HepG2 (cell line): Measurements from ENCODE around the gene BCL7A. TPM values are rescaled to one million over a fixed set of nuclear protein-coding genes. Genes with fewer than 3 reads are reported as not detected.
A peak's percentile ranks its signal among the peaks of the same experiment; 100 is the strongest.

ENCODE experiments used
- CBFB ChIP-seq: sonication (generic); formaldehyde crosslinking; IDR thresholded peaks from 2 replicates; pipeline ENCODE4 v1.4.0; 2020; ENCODE audit warnings: missing genetic modification reagents
- CENPX ChIP-seq: sonication (generic); formaldehyde crosslinking; IDR thresholded peaks from 2 replicates; pipeline ENCODE4 v1.9.0; 2021; ENCODE audit warnings: mild to moderate bottlenecking, missing genetic modification reagents, moderate library complexity
- DMAP1 ChIP-seq: IDR thresholded peaks from 2 replicates; pipeline ENCODE4 v1.6.1; 2016
- KDM5B ChIP-seq: sonication (generic); formaldehyde crosslinking; IDR thresholded peaks from 2 replicates; pipeline ENCODE4 v1.4.0; 2020; ENCODE audit warnings: missing genetic modification reagents, mild to moderate bottlenecking, borderline replicate concordance
- KMT2A ChIP-seq: sonication (generic); formaldehyde crosslinking; IDR thresholded peaks from 2 replicates; pipeline ENCODE4 v1.4.0; 2020; ENCODE audit warnings: missing genetic modification reagents
- MED1 ChIP-seq: sonication (generic); formaldehyde crosslinking; IDR thresholded peaks from 2 replicates; pipeline ENCODE4 v1.4.0; 2020; ENCODE audit warnings: missing genetic modification reagents
- NKX3-1 ChIP-seq: sonication (generic); formaldehyde crosslinking; IDR thresholded peaks from 2 replicates; pipeline ENCODE4 v1.5.0; 2020; ENCODE audit warnings: missing genetic modification reagents
- POLR2G ChIP-seq: fragments of 200-400 bp; formaldehyde crosslinking; IDR thresholded peaks from 2 replicates; pipeline ENCODE4 v1.6.1; 2018; ENCODE audit warnings: mild to moderate bottlenecking, low read depth, low read length, moderate library complexity
- PTBP1 ChIP-seq: fragments of 200-400 bp; formaldehyde crosslinking; IDR thresholded peaks from 2 replicates; pipeline ENCODE4 v1.6.1; 2018; ENCODE audit warnings: low read length, low read depth; ENCODE audit not compliant: poor library complexity, severe bottlenecking
- SP5 ChIP-seq: IDR thresholded peaks from 2 replicates; pipeline ENCODE4 v1.6.1; 2016; ENCODE audit warnings: low read depth, borderline replicate concordance
- STAT5B ChIP-seq: sonication (generic); formaldehyde crosslinking; IDR thresholded peaks from 2 replicates; pipeline ENCODE4 v1.4.0; 2020; ENCODE audit warnings: missing genetic modification reagents
- TCF7L2 ChIP-seq: IDR thresholded peaks from 2 replicates; pipeline ENCODE4 v1.6.1; 2011; ENCODE audit warnings: mild to moderate bottlenecking, low read depth, low read length, moderate library complexity
- ZBTB38 ChIP-seq: sonication (generic); formaldehyde crosslinking; IDR thresholded peaks from 2 replicates; pipeline ENCODE4 v1.5.1; 2020; ENCODE audit warnings: mild to moderate bottlenecking, missing genetic modification reagents
- ZFYVE20 ChIP-seq: sonication (generic); formaldehyde crosslinking; IDR thresholded peaks from 2 replicates; pipeline ENCODE4 v1.8.0; 2023; ENCODE audit warnings: low read depth, mild to moderate bottlenecking, moderate library complexity, missing genetic modification reagents, borderline replicate concordance
- ZNF343 ChIP-seq: sonication (generic); formaldehyde crosslinking; IDR thresholded peaks from 2 replicates; pipeline ENCODE4 v1.4.0; 2020; ENCODE audit warnings: mild to moderate bottlenecking, missing genetic modification reagents
- ZNF446 ChIP-seq: sonication (generic); formaldehyde crosslinking; IDR thresholded peaks from 2 replicates; pipeline ENCODE4 v1.5.0; 2020; ENCODE audit warnings: mild to moderate bottlenecking, missing genetic modification reagents
- ZNF782 ChIP-seq: sonication (generic); formaldehyde crosslinking; IDR thresholded peaks from 2 replicates; pipeline ENCODE4 v1.4.0; 2020; ENCODE audit warnings: missing genetic modification reagents, mild to moderate bottlenecking, borderline replicate concordance
- ZSCAN29 ChIP-seq: sonication (generic); formaldehyde crosslinking; conservative IDR thresholded peaks from 2 replicates; pipeline ENCODE4 v1.4.0; 2020; ENCODE audit warnings: mild to moderate bottlenecking, missing genetic modification reagents
- polyA plus RNA-seq, 8 experiments: library from polyadenylated mRNA; depleted of rRNA in 3 of 8; stranded (reverse) in 7 of 8; unstranded in 1 of 8; fragments of >200 nt; fragmentation: Illumina TruSeq in 4 of 8; extraction: Trizol in 4 of 8; gene quantifications; 2 replicates each; pipeline versions ENCODE4 v1.2.1 to v1.2.3, GENCODE V29; 2011 to 2016; ENCODE audit warnings: low read depth in 4 of 8, missing spikeins in 1 of 8, mixed read lengths in 1 of 8; ENCODE audit not compliant: insufficient read depth in 1 of 8
- total RNA-seq, 5 experiments: library from RNA; depleted of rRNA; stranded (reverse); fragments of >200 nt; fragmentation: Illumina TruSeq; extraction: Trizol; gene quantifications; 2 replicates each; pipeline ENCODE4 v1.2.3, GENCODE V29; 2016; ENCODE audit warnings: low read depth in 1 of 5
- TF ChIP-seq, protein P1 (sequence below): sonication (generic); formaldehyde crosslinking; IDR thresholded peaks from 2 replicates; pipeline ENCODE4 v1.8.1; 2023; ENCODE audit warnings: mild to moderate bottlenecking, moderate library complexity, missing genetic modification reagents
- TF ChIP-seq, protein P2 (sequence below): sonication (generic); formaldehyde crosslinking; IDR thresholded peaks from 2 replicates; pipeline ENCODE4 v1.4.0; 2020; ENCODE audit warnings: missing genetic modification reagents
- TF ChIP-seq, protein P3 (sequence below): sonication (generic); formaldehyde crosslinking; IDR thresholded peaks from 2 replicates; pipeline ENCODE4 v1.4.0; 2020; ENCODE audit warnings: missing genetic modification reagents
- TF ChIP-seq, protein P4 (sequence below): sonication (generic); formaldehyde crosslinking; IDR thresholded peaks from 2 replicates; pipeline ENCODE4 v1.4.0; 2020; ENCODE audit warnings: missing genetic modification reagents

BCL7A gene
- total and polyA plus RNA-seq, 2 of the 13 experiments (the other 11 are each of a cell fraction or from before 2014, with no cell fraction given), result 4.1 to 6.2 TPM

DNA sequence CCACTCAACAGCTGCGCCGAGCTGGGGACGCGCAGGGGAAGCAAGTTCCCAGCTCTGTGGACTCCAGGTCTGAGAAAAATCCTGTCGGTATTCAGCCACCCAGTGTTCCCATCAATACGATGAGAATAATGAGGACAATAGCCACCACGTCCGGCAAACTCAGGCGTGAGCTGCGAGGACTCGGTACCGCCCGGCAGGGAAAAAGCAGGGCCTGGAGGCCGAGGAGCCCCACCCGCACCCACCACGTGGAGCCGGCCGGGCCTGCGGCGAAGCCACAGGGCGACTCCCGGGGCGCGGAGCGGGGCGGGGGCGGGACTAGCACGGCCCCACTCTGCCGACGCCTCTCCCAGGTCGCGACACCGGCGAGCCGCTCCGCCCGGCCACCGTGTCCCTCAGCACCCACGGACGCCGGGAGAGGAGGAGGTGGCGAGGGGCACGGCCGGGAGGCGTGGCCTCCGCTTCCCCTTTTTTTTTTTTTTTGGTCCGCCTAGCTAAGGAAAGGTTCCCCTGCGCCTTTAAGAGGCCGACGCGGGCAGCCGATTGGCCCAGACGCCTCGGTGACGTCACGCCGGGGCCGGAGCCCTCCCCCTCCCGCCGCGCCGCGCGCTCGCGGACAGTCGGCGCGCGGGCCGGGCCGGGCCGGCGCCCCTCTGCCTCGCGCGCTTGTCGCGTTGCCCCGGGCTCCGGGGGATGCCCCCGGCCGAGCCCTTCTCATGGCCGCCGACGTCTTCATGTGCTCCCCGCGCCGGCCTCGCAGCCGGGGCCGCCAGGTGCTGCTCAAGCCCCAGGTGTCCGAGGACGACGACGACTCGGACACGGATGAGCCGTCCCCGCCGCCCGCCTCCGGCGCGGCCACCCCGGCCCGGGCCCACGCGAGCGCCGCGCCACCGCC lies 56.7 kb downstream of the BCL7A start, which contains the start of gene MLXIP (continued):
- TF ChIP-seq NKX3-1 (peak; percentile 90; the same call in 1 of the 2 replicates), ZNF446 (CRISPR knock-in tag) (peak; percentile 92), KDM5B (CRISPR knock-in tag) (peak; percentile 90), CENPX (no peak), POLR2G (peak; percentile 75), ZNF343 (CRISPR knock-in tag) (no peak; the same call in 1 of the 2 replicates), PTBP1 (peak; percentile 62), TCF7L2 (no peak), KMT2A (CRISPR knock-in tag) (peak; percentile 36), CBFB (CRISPR knock-in tag) (no peak), ZNF782 (CRISPR knock-in tag) (peak; percentile 12; the same call in 1 of the 2 replicates), DMAP1 (CRISPR knock-in tag) (no peak; the same call in 1 of the 2 replicates), ZBTB38 (peak; percentile 62; the same call in 1 of the 2 replicates), ZFYVE20 (CRISPR knock-in tag) (0 out of 2 replicates have a peak, but pooled peaks have one; percentile 6), SP5 (CRISPR knock-in tag) (no peak; the same call in 1 of the 2 replicates), ZSCAN29 (CRISPR knock-in tag) (no peak), MED1 (CRISPR knock-in tag) (peak; percentile 49; the same call in 1 of the 2 replicates), STAT5B (CRISPR knock-in tag) (no peak)
- TF ChIP-seq, protein P1, sequence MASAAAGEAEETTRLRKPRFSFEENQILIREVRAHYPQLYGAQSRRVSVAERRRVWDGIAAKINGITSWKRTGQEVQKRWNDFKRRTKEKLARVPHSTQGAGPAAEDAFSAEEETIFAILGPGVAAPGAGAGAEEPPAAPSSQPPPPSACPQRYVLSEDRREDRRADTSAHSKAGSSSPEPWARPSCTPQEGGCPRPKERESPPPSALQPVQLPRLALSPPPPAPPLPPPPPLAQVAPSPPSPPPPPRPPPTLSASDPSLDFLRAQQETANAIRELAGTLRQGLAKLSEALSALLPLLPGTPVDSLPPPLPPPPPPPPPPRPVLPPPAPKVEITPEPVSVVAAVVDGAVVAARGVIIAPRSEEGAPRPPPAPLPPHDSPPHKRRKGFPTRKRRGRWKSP (CRISPR knock-in tag), result peak; percentile 89
- TF ChIP-seq, protein P2, sequence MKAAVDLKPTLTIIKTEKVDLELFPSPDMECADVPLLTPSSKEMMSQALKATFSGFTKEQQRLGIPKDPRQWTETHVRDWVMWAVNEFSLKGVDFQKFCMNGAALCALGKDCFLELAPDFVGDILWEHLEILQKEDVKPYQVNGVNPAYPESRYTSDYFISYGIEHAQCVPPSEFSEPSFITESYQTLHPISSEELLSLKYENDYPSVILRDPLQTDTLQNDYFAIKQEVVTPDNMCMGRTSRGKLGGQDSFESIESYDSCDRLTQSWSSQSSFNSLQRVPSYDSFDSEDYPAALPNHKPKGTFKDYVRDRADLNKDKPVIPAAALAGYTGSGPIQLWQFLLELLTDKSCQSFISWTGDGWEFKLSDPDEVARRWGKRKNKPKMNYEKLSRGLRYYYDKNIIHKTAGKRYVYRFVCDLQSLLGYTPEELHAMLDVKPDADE (CRISPR knock-in tag), result peak; percentile 79
- TF ChIP-seq, protein P3, sequence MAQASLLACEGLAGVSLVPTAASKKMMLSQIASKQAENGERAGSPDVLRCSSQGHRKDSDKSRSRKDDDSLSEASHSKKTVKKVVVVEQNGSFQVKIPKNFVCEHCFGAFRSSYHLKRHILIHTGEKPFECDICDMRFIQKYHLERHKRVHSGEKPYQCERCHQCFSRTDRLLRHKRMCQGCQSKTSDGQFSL (CRISPR knock-in tag), result 0 out of 2 replicates have a peak, but pooled peaks have one; percentile 24
- TF ChIP-seq, protein P4, sequence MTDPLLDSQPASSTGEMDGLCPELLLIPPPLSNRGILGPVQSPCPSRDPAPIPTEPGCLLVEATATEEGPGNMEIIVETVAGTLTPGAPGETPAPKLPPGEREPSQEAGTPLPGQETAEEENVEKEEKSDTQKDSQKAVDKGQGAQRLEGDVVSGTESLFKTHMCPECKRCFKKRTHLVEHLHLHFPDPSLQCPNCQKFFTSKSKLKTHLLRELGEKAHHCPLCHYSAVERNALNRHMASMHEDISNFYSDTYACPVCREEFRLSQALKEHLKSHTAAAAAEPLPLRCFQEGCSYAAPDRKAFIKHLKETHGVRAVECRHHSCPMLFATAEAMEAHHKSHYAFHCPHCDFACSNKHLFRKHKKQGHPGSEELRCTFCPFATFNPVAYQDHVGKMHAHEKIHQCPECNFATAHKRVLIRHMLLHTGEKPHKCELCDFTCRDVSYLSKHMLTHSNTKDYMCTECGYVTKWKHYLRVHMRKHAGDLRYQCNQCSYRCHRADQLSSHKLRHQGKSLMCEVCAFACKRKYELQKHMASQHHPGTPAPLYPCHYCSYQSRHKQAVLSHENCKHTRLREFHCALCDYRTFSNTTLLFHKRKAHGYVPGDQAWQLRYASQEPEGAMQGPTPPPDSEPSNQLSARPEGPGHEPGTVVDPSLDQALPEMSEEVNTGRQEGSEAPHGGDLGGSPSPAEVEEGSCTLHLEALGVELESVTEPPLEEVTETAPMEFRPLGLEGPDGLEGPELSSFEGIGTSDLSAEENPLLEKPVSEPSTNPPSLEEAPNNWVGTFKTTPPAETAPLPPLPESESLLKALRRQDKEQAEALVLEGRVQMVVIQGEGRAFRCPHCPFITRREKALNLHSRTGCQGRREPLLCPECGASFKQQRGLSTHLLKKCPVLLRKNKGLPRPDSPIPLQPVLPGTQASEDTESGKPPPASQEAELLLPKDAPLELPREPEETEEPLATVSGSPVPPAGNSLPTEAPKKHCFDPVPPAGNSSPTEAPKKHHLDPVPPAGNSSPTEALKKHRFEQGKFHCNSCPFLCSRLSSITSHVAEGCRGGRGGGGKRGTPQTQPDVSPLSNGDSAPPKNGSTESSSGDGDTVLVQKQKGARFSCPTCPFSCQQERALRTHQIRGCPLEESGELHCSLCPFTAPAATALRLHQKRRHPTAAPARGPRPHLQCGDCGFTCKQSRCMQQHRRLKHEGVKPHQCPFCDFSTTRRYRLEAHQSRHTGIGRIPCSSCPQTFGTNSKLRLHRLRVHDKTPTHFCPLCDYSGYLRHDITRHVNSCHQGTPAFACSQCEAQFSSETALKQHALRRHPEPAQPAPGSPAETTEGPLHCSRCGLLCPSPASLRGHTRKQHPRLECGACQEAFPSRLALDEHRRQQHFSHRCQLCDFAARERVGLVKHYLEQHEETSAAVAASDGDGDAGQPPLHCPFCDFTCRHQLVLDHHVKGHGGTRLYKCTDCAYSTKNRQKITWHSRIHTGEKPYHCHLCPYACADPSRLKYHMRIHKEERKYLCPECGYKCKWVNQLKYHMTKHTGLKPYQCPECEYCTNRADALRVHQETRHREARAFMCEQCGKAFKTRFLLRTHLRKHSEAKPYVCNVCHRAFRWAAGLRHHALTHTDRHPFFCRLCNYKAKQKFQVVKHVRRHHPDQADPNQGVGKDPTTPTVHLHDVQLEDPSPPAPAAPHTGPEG (CRISPR knock-in tag), result peak; percentile 84
